Neural progenitor cell (in vitro differentiated cells): ENCODE results near the gene SMARCD3.

Experiments
- CTCF ChIP-seq: fragments of 200-600 bp; sonication (generic); IDR thresholded peaks from 2 replicates; pipeline ENCODE4 v1.5.1; 2017; ENCODE audit warnings: antibody characterized with exemption, mild to moderate bottlenecking
- EZH2 ChIP-seq: fragments of 200-600 bp; sonication (generic); IDR thresholded peaks from 2 replicates; pipeline ENCODE4 v1.6.1; 2017; ENCODE audit warnings: antibody characterized with exemption, mild to moderate bottlenecking, moderate library complexity
- EZH2phosphoT487 ChIP-seq: fragments of 200-600 bp; sonication (generic); IDR thresholded peaks from 2 replicates; pipeline ENCODE4 v1.6.1; 2017; ENCODE audit warnings: antibody characterized with exemption

DNA sequence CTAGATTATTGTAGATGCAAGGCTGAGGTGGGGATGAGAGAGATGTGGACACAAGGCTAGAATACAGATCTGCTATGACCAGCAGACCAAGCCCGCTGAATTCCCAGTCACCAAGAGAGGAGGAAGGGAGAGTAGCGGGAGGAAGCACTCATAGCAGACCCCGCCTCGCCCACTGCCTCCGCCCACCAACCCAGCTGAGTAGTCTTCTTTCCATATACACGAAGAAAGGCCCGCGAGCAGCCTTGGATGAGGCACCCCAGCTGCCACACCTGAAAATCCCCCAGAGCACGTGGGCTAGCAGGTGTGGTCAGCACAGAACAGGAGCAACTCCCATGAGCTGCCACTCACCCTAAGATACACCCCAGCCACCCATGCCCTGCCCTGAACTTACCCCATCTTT lies 30.3 kb downstream of the SMARCD3 start:
- TF ChIP-seq EZH2: no peak
- no peak for TF ChIP-seq CTCF
- no peak for TF ChIP-seq EZH2phosphoT487
